Measurements from ENCODE around the gene TENT4A. TPM values are rescaled to one million over a fixed set of nuclear protein-coding genes. Genes with fewer than 3 reads are reported as not detected.

TENT4A gene
- total RNA-seq (2012; rRNA removed) (5.9 and 8.6 TPM in 2 replicates), polyA plus RNA-seq (2012; rRNA removed) (17.2 and 19.8 TPM in 2 replicates), Bru-seq, nascent RNA (percentile 90 among the genes with signal in this experiment), BruChase-seq, experiment 1, labeled RNA remaining after a 6-hour chase (percentile 79 among the genes with signal in this experiment), BruChase-seq, experiment 2, labeled RNA remaining after a 2-hour chase (percentile 92 among the genes with signal in this experiment)
- polyA plus RNA-seq (2012; cell fraction: cytosol; rRNA removed), result 5.2 and 10.0 TPM in 2 replicates
- 74.3 and 80.4 TPM in 2 replicates for polyA plus RNA-seq (2012; cell fraction: nucleus; rRNA removed; ENCODE audit: low replicate concordance)
- long read RNA-seq, full-length matches to known transcripts, result 7 of 25 reads
- long read RNA-seq, partial matches to known transcripts, result 10 of 25 reads
- long read RNA-seq, other reads (novel, unspliced or antisense), result 8 of 25 reads

- Histone ChIP-seq H3K4me3 (ENCODE audit: insufficient read depth, low read depth, low read length) (peak within 1 kb of the TSS; percentile 89), H3K23ac (ENCODE audit: low read depth, low read length) (peak within 1 kb of the TSS; percentile 99), H3K56ac (ENCODE audit: extremely low read depth, insufficient read depth, low read length) (peak within 1 kb of the TSS; percentile 66; the same call in 1 of the 2 replicates), H3K79me1 (ENCODE audit: low read depth in 1 of 2, low read length in 2 of 2) (peaks cover 4 to 48% of the 10 kb centered on the region in 2 experiments; a peak in 3 of 4 replicates), H3K27me3 (ENCODE audit: control insufficient read depth, insufficient read depth, low read length) (no peaks in the 10 kb centered on the region), H4K20me1 (ENCODE audit: insufficient read depth, low read length) (peaks cover 44% of the 10 kb centered on the region), H3K4me1 (ENCODE audit: control insufficient read depth, insufficient read depth, low read length) (peaks cover 21% of the 10 kb centered on the region), H3K14ac (replicated peaks; ENCODE audit: low read depth, low read length) (peak within 1 kb of the TSS; percentile 95), H3K4me2 (ENCODE audit: low read depth, low read length) (peak within 1 kb of the TSS; percentile 96), H3K9ac (ENCODE audit: low read depth, low read length) (peak within 1 kb of the TSS; percentile 60), H3K18ac (ENCODE audit: low read depth, low read length) (peak within 1 kb of the TSS; percentile 58; the same call in 1 of the 2 replicates), H3K4ac (ENCODE audit: low read depth, low read length) (peak within 1 kb of the TSS; percentile 93), H2AFZ (replicated peaks; ENCODE audit: low read length, poor library complexity) (peak within 1 kb of the TSS; percentile 96), H3K9me1 (ENCODE audit: insufficient read depth, low read length) (peaks cover 39% of the 10 kb centered on the region), H3K36me3 (ENCODE audit: control insufficient read depth, insufficient read depth, low read length) (no peaks in the 10 kb centered on the region), H2BK15ac (ENCODE audit: low read depth, low read length) (peak within 1 kb of the TSS; percentile 23; the same call in 2 of the 3 replicates), H2BK120ac (ENCODE audit: low read depth, low read length) (peak within 1 kb of the TSS; percentile 74), H4K8ac (ENCODE audit: low read depth in 2 of 2, low read length in 2 of 2) (peak within 1 kb of the TSS; percentile 44 to 66), H2AK5ac (ENCODE audit: low read depth, low read length) (peak within 1 kb of the TSS; percentile 87), H4K5ac (ENCODE audit: low read depth, low read length) (no peak within 1 kb of the TSS), H2AK9ac (replicated peaks; ENCODE audit: low read depth, low read length, poor library complexity) (peak within 1 kb of the TSS; percentile 97), H3K9me3 (ENCODE audit: control insufficient read depth, insufficient read depth, low read length) (no peaks in the 10 kb centered on the region), H4K91ac (ENCODE audit: insufficient read depth, low read depth, low read length) (peak within 1 kb of the TSS; percentile 78), H2BK5ac (ENCODE audit: low read depth, low read length, poor library complexity, severe bottlenecking) (peak within 1 kb of the TSS; percentile 93), H3K27ac (ENCODE audit: insufficient read depth, low read length) (peak within 1 kb of the TSS; percentile 88), H2BK20ac (ENCODE audit: low read depth, low read length) (no peak within 1 kb of the TSS)
- TF ChIP-seq CTCF (conservative IDR thresholded peaks at IDR 0.05; ENCODE audit: low read depth, low read length) (no peak), BHLHE40 (IDR thresholded peaks at IDR 0.05; ENCODE audit: low read depth, low read length) (peak; percentile 18; the same call in 1 of the 2 replicates)
- in situ Hi-C loops (cut with MboI; ENCODE audit: low sequenced_read_pairs) (no loop called here), intact Hi-C loops (cut with micrococcal nuclease) (loop anchor here (2.0 to 5.0 kb wide), 3 partner anchors 19 to 81 kb away; partner anchors contain the start of genes NSUN2 and SRD5A1), dilution Hi-C loops (cut with HindIII; ENCODE audit: low sequenced_read_pairs, unreplicated experiment) (no loop called here)
- ChIA-PET CTCF (no interaction called here), POLR2A (ENCODE audit: unreplicated experiment) (no interaction called here)
- WGBS, 2 experiments (ENCODE audit: extremely low coverage in 2 of 2, insufficient read length in 1 of 2), result 0% methylated on average over 48 of the region's 174 CpGs; no CpG with 5 or more reads in 1 of the 2 experiments
- no TSS peak for BruUV-seq (replicated peaks)
- ATAC-seq (ENCODE audit: low read depth) (peak; percentile 47), DNase-seq (no peak)
Measured at GRCh38 chr5:6713274-6714225, at the start of gene TENT4A. Gene TENT4A (plus strand): TSS chr5:6713432. CDS start chr5:6713984, 552 bp downstream.
